Caco-2 (cell line): Measurements from ENCODE around the gene ZIM2. TPM values are rescaled to one million over a fixed set of nuclear protein-coding genes. Genes with fewer than 3 reads are reported as not detected.

Experiments used
- BruUV-seq: library from RNA; stranded (reverse); fragments of 400-500 nt; replicated peaks from 2 replicates; lab custom pipeline; 2021; lab: Mats Ljungman, UMichigan
- CTCF ChIA-PET: fragments of 300-600 bp; sonication (Branson Sonifier 250); formaldehyde crosslinking; loops from one replicate; lab custom pipeline; 2022; ENCODE audit warnings: antibody characterized with exemption; lab: Charles Lee
- POLR2A ChIA-PET: fragments of 300-600 bp; sonication (Branson Sonifier 250); formaldehyde crosslinking; loops from one replicate; lab custom pipeline; 2022; ENCODE audit warnings: antibody characterized with exemption; lab: Charles Lee
- DNase-seq, 2 experiments: peaks; one replicate each; pipeline versions ENCODE4 v3.0.0 to v3.0.0-alpha.2; 2020 to 2022
- H3K27me3 ChIP-seq: replicated peaks from 2 replicates; pipeline ENCODE4 v1.6.0; 2011; ENCODE audit warnings: low read length; ENCODE audit not compliant: control insufficient read depth, insufficient read depth
- H3K36me3 ChIP-seq: 2 replicates; pipeline ENCODE4 v1.5.1; 2011; ENCODE audit warnings: low read length; ENCODE audit not compliant: control insufficient read depth, insufficient read depth
- H3K4me1 ChIP-seq: fragments of 250-450 bp; sonication (Bioruptor Pico); 2 replicates; pipeline ENCODE4 v1.5.1; 2020; ENCODE audit warnings: mild to moderate bottlenecking
- H3K4me3 ChIP-seq: 2 replicates; pipeline ENCODE4 v1.5.1; 2011; ENCODE audit warnings: low read depth, mild to moderate bottlenecking, control low read depth, low read length
- H3K9me3 ChIP-seq: fragments of 250-450 bp; sonication (Bioruptor Pico); 2 replicates; pipeline ENCODE4 v1.5.1; 2020; ENCODE audit warnings: mild to moderate bottlenecking, moderate library complexity
- H3K27ac Mint-ChIP-seq: one replicate; pipeline ENCODE4 v1.8.0; 2022; ENCODE audit warnings: mixed read lengths; ENCODE audit not compliant: unreplicated experiment
- H3K27me3 Mint-ChIP-seq: one replicate; pipeline ENCODE4 v1.8.0; 2022; ENCODE audit warnings: mixed read lengths; ENCODE audit not compliant: insufficient read depth, unreplicated experiment
- H3K36me3 Mint-ChIP-seq: one replicate; pipeline ENCODE4 v1.8.0; 2022; ENCODE audit warnings: mild to moderate bottlenecking, mixed read lengths; ENCODE audit not compliant: insufficient read depth, unreplicated experiment
- H3K4me1 Mint-ChIP-seq: one replicate; pipeline ENCODE4 v1.8.0; 2022; ENCODE audit warnings: low read depth, mixed read lengths; ENCODE audit not compliant: unreplicated experiment
- H3K4me3 Mint-ChIP-seq: one replicate; pipeline ENCODE4 v1.8.0; 2022; ENCODE audit warnings: mild to moderate bottlenecking, moderate library complexity, mixed read lengths; ENCODE audit not compliant: unreplicated experiment
- H3K9me3 Mint-ChIP-seq: one replicate; pipeline ENCODE4 v1.8.0; 2022; ENCODE audit warnings: mixed read lengths; ENCODE audit not compliant: unreplicated experiment
- CTCF ChIP-seq, 2 experiments: fragments of 200-600 bp in 1 of 2; IDR thresholded peaks; 1 replicate in 1 of 2; 2 replicates in 1 of 2; pipeline versions ENCODE4 v1.5.1 to v1.8.0; 2011 to 2022; ENCODE audit warnings: antibody characterized with exemption in 1 of 2, control low read depth in 1 of 2, inconsistent platforms in 1 of 2, low read depth in 1 of 2, low read length in 1 of 2, mild to moderate bottlenecking in 1 of 2, moderate library complexity in 1 of 2; ENCODE audit not compliant: insufficient read depth in 1 of 2, severe bottlenecking in 1 of 2, unreplicated experiment in 1 of 2
- intact Hi-C: fragments of 100-400 bp; cut with micrococcal nuclease; formaldehyde crosslinking; loops from one replicate; pipeline ENCODE4 v1.10.0; 2022; ENCODE audit not compliant: unreplicated experiment
- total RNA-seq: library from RNA; stranded (reverse); gene quantifications from 2 replicates; pipeline ENCODE4 v1.2.3, GENCODE V29; 2022

Gene ZIM2
- total RNA-seq, 1 experiment from 2014 or later = not detected

- no peaks in the 10 kb centered on the region for H3K36me3 Mint-ChIP-seq
- peaks cover 48% of the 10 kb centered on the region for H3K9me3 Mint-ChIP-seq
- H3K4me1 ChIP-seq = no peaks in the 10 kb centered on the region
- POLR2A ChIA-PET = no interaction called here
- no peaks in the 10 kb centered on the region for H3K27me3 Mint-ChIP-seq
- intact Hi-C loops = no loop called here
- H3K27ac Mint-ChIP-seq = no peak overlapping the region
- no peak for DNase-seq
- H3K4me3 Mint-ChIP-seq = no peak overlapping the region
- H3K9me3 ChIP-seq = peaks cover 18% of the 10 kb centered on the region
- no peak overlapping the region for H3K4me3 ChIP-seq
- no peaks in the 10 kb centered on the region for H3K27me3 ChIP-seq
- BruUV-seq = no TSS peak
- no peaks in the 10 kb centered on the region for H3K4me1 Mint-ChIP-seq
- H3K36me3 ChIP-seq = no peaks in the 10 kb centered on the region
- TF ChIP-seq CTCF (IDR thresholded peaks at IDR 0.05; ENCODE audit: insufficient read depth in 1 of 2, low read depth in 1 of 2, low read length in 1 of 2, severe bottlenecking in 1 of 2, unreplicated experiment in 1 of 2) = no peak
- CTCF ChIA-PET = no interaction called here
Measured at GRCh38 chr19:56810260-56810659, 30.3 kb downstream of the ZIM2 start.

GRCh38 chr19:56808717-56809392, 31.7 kb downstream of the ZIM2 start:
- peaks cover 42% of the 10 kb centered on the region for H3K9me3 Mint-ChIP-seq

GRCh38 chr19:56806639-56807038, 33.9 kb downstream of the ZIM2 start:
- no peaks in the 10 kb centered on the region for H3K36me3 Mint-ChIP-seq
- no peak overlapping the region for H3K27ac Mint-ChIP-seq
- POLR2A ChIA-PET = no interaction called here
- peaks cover 27% of the 10 kb centered on the region for H3K9me3 ChIP-seq
- H3K9me3 Mint-ChIP-seq = peaks cover 24% of the 10 kb centered on the region
- no peaks in the 10 kb centered on the region for H3K36me3 ChIP-seq
- no peaks in the 10 kb centered on the region for H3K4me1 Mint-ChIP-seq
- CTCF ChIA-PET = no interaction called here
- DNase-seq = no peak
- H3K4me1 ChIP-seq = no peaks in the 10 kb centered on the region
- H3K27me3 ChIP-seq = no peaks in the 10 kb centered on the region
- no peak overlapping the region for H3K4me3 Mint-ChIP-seq
- BruUV-seq = no TSS peak
- no peak overlapping the region for H3K4me3 ChIP-seq
- intact Hi-C loops = no loop called here
- no peaks in the 10 kb centered on the region for H3K27me3 Mint-ChIP-seq
- TF ChIP-seq CTCF (IDR thresholded peaks at IDR 0.05; ENCODE audit: insufficient read depth in 1 of 2, low read depth in 1 of 2, low read length in 1 of 2, severe bottlenecking in 1 of 2, unreplicated experiment in 1 of 2) = no peak

More at GRCh38 chr19:56808717-56809392, 31.7 kb downstream of the ZIM2 start:
- Histone ChIP-seq H3K27me3 (no peaks in the 10 kb centered on the region), H3K9me3 (peaks cover 20% of the 10 kb centered on the region), H3K4me1 (no peaks in the 10 kb centered on the region), H3K36me3 (no peaks in the 10 kb centered on the region), H3K4me3 (no peak overlapping the region)
- Mint-ChIP-seq H3K4me3 (no peak overlapping the region), H3K4me1 (no peaks in the 10 kb centered on the region), H3K36me3 (no peaks in the 10 kb centered on the region), H3K27me3 (no peaks in the 10 kb centered on the region), H3K27ac (no peak overlapping the region)
- no TSS peak for BruUV-seq
- no peak for TF ChIP-seq CTCF (IDR thresholded peaks at IDR 0.05; ENCODE audit: insufficient read depth in 1 of 2, low read depth in 1 of 2, low read length in 1 of 2, severe bottlenecking in 1 of 2, unreplicated experiment in 1 of 2)
- CTCF ChIA-PET = no interaction called here
- intact Hi-C loops = no loop called here
- no peak for DNase-seq
- POLR2A ChIA-PET = no interaction called here
